Measurements from ENCODE around the gene RERE. TPM values are rescaled to one million over a fixed set of nuclear protein-coding genes. Genes with fewer than 3 reads are reported as not detected.

The RERE gene
- total RNA-seq, 1 donor from 2014 or later = 80.3 TPM

GRCh38 chr1:8685463-8685862 is 132.0 kb downstream of the RERE start:
- Histone ChIP-seq H3K4me3 (no peak overlapping the region), H3K27me3 (no peaks in the 10 kb centered on the region), H3K9me3 (no peaks in the 10 kb centered on the region), H3K27ac (no peak overlapping the region), H3K4me1 (peaks cover 21% of the 10 kb centered on the region), H3K36me3 (no peaks in the 10 kb centered on the region)
- no peak for DNase-seq (ENCODE audit: extremely low spot score in 2 of 2)
- intact Hi-C loops (cut with DNase I) = no loop called here
- TF ChIP-seq CTCF (IDR thresholded peaks at IDR 0.05) (no peak), POLR2AphosphoS5 (IDR thresholded peaks at IDR 0.05; ENCODE audit: insufficient read depth in 1 of 2, low read depth in 1 of 2) (no peak), POLR2A (IDR thresholded peaks at IDR 0.05) (no peak)

- TF ChIP-seq POLR2AphosphoS5 (IDR thresholded peaks at IDR 0.05; ENCODE audit: insufficient read depth in 1 of 2, low read depth in 1 of 2) = no peak
- TF ChIP-seq POLR2A (IDR thresholded peaks at IDR 0.05) = no peak
- TF ChIP-seq CTCF (IDR thresholded peaks at IDR 0.05) = no peak
- Histone ChIP-seq H3K27me3 (no peaks in the 10 kb centered on the region), H3K4me1 (peaks cover 30% of the 10 kb centered on the region), H3K4me3 (no peak overlapping the region), H3K9me3 (no peaks in the 10 kb centered on the region), H3K36me3 (no peaks in the 10 kb centered on the region), H3K27ac (no peak overlapping the region)
- no peak for DNase-seq (ENCODE audit: extremely low spot score in 2 of 2)
- intact Hi-C loops (cut with DNase I) = no loop called here
Observed at GRCh38 chr1:8684590-8684989, 132.8 kb downstream of the RERE start.

GRCh38 chr1:8682573-8682972 is 134.9 kb downstream of the RERE start:
- Histone ChIP-seq H3K4me1 (peaks cover 39% of the 10 kb centered on the region), H3K9me3 (no peaks in the 10 kb centered on the region), H3K27ac (no peak overlapping the region), H3K27me3 (no peaks in the 10 kb centered on the region), H3K4me3 (no peak overlapping the region), H3K36me3 (no peaks in the 10 kb centered on the region)
- no peak for DNase-seq (ENCODE audit: extremely low spot score in 2 of 2)
- intact Hi-C loops (cut with DNase I) = no loop called here
- TF ChIP-seq CTCF (IDR thresholded peaks at IDR 0.05) = no peak
- peak in 1 of 2 donors; percentile 69 for TF ChIP-seq POLR2AphosphoS5 (IDR thresholded peaks at IDR 0.05; ENCODE audit: insufficient read depth in 1 of 2, low read depth in 1 of 2)
- TF ChIP-seq POLR2A (IDR thresholded peaks at IDR 0.05) = no peak

- intact Hi-C loops (cut with DNase I) = no loop called here
- H3K4me3 ChIP-seq = no peak overlapping the region
Observed at GRCh38 chr1:8681911-8682310, 135.5 kb downstream of the RERE start.

More at GRCh38 chr1:8681911-8682310, 135.5 kb downstream of the RERE start:
- no peak overlapping the region for H3K27ac ChIP-seq
- no peaks in the 10 kb centered on the region for H3K9me3 ChIP-seq
- TF ChIP-seq POLR2A (IDR thresholded peaks at IDR 0.05) (no peak), POLR2AphosphoS5 (IDR thresholded peaks at IDR 0.05; ENCODE audit: insufficient read depth in 1 of 2, low read depth in 1 of 2) (no peak), CTCF (IDR thresholded peaks at IDR 0.05) (no peak)
- no peaks in the 10 kb centered on the region for H3K27me3 ChIP-seq
- H3K4me1 ChIP-seq = peaks cover 32% of the 10 kb centered on the region
- no peaks in the 10 kb centered on the region for H3K36me3 ChIP-seq
- DNase-seq (ENCODE audit: extremely low spot score in 2 of 2) = no peak
